Measurements from ENCODE around the gene MRPL39.
A peak's percentile ranks its signal among the peaks of the same experiment; 100 is the strongest.

Gene MRPL39

DNA sequence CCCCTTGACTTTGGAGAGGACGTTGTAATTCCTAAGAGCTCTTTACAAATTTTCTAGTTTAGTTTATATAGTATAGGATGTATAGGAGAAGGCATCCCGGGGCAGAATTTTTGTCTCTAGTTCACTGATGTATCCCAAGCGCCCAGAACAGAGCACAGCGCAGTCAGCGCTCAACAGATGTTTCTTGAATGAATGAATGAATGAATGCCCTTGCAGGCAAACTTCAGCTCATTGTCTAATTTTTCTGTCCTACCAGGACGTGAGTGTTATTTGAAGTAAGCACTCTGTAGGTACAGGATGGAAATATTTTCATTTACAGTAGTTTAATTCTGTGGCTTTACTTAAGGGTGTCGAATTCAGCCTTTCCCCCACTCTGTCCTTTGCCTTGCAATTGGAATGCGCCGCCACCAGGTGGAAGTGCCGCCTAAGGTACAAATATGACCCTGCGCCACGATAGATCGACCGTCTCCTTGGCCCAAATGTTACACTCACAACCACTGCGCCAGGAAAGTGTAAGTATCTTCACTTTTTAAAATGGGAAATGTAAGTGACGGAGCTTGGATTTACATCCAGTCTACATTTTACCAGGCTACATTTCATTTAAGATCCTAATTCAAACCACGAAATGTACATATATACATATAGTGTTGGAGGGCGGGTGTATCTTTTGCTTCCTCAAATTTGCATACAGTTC is 910 bp upstream of the MRPL39 start:
- DNase-seq, result peak; percentile 74

DNA sequence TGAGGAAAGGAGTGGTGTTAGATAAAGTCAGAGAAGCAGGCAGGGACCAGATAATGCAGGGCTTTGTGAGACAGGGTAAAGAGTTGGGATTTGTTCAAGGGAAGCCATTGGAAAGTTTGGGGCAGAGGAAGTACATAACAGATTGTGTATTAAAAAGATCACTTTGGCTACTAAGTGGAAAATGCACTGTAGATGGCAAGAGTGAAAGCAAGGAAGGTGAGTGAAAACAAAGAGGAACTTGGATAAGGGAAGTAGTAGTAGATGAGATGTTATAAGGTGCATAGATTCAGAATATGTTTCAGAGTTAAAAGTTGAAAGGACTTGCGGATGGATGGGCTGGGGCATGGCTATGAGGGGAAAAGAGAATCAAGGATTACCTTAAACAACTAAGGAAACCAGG is 17.4 kb downstream of the MRPL39 start:
- no peak for DNase-seq

- no peak for DNase-seq
Observed at GRCh38 chr21:25586791-25587190, 20.5 kb downstream of the MRPL39 start.

GRCh38 chr21:25586326-25586725 is 21.0 kb downstream of the MRPL39 start:
- no peak for DNase-seq

DNA sequence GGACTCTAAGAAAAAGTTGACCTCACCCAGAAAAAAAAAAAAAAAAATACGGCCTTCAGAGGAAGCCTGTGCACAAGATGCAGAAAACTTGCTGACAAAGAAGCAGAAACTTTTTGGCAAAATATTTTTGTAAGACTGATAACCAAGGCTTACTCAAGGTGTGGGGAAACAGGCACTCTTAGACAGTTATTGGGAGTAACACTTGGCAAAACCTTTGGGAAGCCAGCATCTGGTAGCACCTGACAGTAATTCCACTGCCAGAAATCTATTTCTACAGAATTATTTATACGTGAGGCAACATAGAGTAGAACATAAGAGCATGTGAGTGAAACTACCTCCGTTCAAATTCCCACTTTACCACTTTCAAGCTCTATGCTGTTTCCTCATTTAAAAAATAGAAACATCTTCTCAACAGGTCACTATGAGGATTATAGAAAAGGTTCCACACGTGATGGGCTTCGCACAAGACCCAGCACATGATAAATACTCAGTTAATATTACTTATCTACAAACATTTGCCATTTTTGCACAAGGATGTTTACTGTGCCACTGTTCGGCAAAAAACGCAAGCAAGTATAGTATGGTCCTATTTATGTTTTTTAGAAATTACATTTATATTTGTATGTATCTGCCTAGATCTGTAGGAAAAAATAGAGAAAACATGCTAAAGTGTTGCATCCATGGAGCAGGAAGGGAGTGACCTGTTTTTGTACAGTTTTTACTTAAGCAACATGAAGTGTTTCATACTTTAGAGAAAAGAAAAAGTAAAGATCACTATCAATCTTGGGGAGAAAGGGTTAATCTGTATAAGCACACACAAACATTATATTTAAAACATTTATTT is 22.2 kb downstream of the MRPL39 start:
- no peak for DNase-seq

- DNase-seq, result no peak
Observed at GRCh38 chr21:25583370-25584130, 23.7 kb downstream of the MRPL39 start.

GRCh38 chr21:25582888-25583287 is 24.4 kb downstream of the MRPL39 start:
- DNase-seq, result no peak

- DNase-seq, result no peak
Observed at GRCh38 chr21:25582164-25582790, 25.0 kb downstream of the MRPL39 start.

- no peak for DNase-seq
Observed at GRCh38 chr21:25581582-25581981, 25.7 kb downstream of the MRPL39 start.

DNA sequence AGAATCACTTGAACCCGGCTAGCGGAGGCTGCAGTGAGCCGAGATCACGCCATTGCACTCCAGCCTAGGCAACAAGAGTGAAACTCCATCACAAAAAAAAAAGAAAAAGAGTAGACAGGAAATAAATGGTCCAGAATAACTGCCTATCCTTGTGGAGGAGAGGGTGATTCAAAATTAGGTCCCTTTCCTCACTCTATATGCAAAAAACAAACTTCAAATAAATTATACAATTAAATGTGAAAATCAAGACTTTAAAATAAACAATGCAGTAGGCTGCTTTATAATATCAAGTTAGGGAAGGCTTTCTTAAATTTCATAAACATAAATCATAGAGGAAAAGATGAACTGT is 26.4 kb downstream of the MRPL39 start:
- no peak for DNase-seq

DNA sequence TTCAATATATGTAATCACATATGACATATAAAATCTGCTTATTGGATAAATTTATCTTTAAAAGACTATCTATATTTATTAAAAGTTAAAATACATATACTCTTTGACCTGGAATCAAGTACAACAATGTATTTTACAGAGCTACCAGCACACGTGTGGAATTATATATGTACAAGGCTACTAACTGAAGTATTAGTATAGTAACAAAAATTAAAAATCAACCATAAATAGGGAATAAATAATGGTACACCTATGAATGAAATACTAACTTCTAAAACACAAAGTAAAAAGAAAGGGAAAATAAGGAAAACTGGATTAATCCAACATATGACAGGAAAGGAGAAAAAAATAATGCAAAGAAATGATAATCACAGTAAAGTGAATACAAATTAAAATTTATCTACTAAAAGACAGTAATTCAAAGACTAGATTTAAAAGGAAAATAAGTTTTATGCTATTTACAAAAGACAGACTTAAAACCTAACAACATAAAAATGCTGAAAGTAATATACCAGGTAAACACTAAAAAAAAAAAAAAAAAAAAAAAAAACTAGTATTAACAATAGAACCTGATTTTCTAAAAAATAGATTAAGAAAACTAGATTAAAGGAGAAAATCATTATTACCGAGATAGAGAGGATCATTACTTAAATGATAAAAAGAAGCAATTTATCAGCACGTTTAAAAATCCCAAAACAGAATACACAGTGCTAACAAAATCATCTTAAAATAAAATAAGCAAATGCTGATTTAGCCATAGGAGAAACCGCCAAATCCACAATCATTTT is 27.9 kb downstream of the MRPL39 start:
- no peak for DNase-seq

DNA sequence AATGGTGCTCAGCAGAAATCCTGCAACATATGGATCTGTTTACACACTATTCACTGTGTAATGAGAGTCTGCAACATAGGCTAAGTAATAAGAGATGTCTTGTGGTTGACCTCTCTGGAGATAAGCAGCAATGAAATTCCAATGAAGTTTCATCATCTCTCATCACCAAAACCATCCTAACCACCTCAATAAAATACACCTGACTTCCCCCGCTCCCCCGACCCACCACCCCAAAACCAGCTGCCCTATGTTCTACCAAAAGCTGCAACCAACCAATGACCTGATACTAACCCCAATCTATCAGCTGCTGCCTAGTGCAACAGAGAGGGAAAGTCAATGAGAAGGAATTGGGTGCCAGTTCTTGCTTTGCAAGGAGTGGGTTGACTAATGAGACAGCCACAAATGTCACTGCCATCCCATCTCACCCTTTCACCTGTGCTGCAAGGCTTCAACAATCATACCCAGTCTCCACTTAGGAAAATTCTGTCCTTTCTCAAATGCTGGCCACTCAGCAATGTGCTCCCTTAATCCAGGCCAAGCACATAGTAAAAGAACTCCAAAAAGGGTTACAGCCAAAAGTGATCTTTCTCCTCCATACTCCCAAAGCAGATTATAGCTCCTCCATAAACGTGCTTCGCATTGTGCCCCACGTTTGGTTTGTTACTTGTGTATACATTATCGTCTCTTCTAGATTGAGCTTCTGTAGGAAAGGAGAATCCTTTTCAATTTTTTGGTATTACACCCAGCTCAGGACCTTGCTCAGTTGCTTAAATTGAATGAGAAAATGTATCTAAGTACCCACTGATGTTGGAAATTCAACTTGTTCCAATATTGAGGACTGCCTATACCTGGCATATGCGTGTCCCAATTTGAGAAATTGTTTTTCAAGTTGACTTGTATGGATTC is 29.0 kb downstream of the MRPL39 start:
- DNase-seq, result no peak

DNA sequence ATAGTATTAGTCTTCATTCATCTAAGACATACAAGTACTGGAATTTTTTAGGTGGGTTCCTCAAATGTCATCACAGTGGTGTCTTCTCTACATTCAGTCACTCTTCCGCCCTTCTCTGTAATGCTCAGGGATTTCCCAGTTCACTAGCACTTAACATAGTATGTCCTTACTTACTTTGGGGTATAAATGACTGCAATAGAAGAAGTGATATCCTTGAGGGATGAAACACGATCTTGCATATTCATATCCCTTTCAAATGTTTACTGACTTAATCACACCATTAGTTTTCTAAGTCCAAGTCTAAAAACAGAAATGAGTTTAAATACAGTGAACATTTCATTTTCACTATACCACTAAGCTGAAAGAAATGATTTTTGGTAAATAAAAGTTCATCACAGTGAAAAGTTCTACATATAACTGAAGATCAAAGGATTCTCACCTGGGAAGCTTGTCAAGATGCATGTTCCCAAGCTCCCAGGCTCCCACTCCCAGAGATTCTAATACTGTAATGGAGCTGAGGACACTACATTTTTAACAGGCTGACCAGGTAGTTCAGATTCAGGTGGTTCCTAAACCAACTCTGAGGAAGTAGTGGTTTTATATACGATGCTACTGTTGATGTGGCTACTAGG is 29.7 kb downstream of the MRPL39 start:
- no peak for DNase-seq

GRCh38 chr21:25573409-25574206 is 33.7 kb downstream of the MRPL39 start:
- DNase-seq, result peak; percentile 32

DNA sequence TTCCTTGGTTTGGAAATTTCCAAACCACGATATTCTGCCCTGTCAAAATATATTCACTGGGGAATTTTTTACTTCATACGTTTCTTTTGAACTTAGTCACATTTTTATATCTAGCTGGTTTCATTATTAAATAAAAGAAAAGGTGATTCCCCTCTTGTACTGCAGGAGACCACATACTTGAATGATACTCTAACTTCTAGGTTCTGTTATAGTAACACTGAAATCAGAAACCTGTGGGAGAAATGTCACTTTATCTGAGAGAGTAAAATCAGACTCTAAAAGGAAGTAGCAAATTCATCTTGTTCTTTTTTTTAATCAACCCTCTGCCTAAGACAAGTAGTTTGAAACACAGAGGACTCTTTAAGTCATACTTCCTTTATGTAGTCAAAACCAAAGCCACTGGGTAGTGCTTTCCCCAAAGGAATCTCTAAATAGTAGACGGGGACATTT is 34.4 kb downstream of the MRPL39 start:
- DNase-seq, result no peak

GRCh38 chr21:25571726-25572121 is 35.6 kb downstream of the MRPL39 start:
- no peak for DNase-seq

DNA sequence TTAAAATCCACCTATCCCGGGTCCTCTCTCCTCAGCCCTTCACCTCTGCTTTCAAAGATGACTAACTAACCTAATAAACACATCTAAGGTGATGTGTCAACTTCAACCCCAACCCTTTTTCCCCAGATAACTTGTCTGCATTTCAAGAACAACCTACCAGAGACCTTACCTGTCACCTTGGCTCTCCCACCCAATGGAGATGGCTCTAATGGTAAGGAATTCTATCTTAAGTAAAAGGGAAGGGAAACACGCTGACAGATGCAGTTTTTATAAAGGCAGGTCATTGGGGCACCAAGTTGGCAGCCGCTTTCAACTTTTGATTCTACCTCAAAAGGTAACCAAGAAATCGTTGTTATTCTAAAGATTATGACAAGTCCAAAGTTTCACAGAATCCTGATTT is 37.6 kb downstream of the MRPL39 start:
- DNase-seq, result no peak

GRCh38 chr21:25569084-25569483 is 38.2 kb downstream of the MRPL39 start:
- no peak for DNase-seq

DNA sequence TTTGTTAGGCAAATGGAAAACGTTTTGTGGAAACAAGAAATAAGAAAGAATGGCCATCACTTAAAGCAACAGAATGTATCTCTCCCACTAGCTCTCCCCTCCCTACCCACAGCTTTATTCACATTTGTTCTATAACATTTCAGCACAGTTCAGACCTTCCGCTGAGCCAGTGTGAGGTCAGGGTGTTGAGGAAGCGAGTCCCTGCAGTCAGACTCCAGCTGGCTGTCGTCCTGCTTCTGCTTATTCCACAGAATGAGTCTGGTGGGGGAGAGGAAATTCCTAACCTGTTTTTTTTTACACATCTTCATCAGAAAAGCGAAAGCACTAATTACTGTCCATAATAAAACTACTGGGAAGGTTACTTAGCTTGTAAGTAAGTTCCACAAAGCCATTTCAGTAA is 39.0 kb downstream of the MRPL39 start:
- no peak for DNase-seq

- DNase-seq, result no peak
Observed at GRCh38 chr21:25567472-25567871, 39.8 kb downstream of the MRPL39 start.
